NT2/D1 (cell line): ENCODE data around the gene CENPB.

Experiments used
- SUZ12 ChIP-seq: IDR thresholded peaks from 2 replicates; pipeline ENCODE4 v1.6.1; 2011; ENCODE audit not compliant: insufficient read length, insufficient read depth; ENCODE audit errors: extremely low read depth
- YY1 ChIP-seq: IDR thresholded peaks from 2 replicates; pipeline ENCODE4 v1.6.1; 2011; ENCODE audit not compliant: insufficient read length, insufficient read depth
- ZNF274 ChIP-seq: IDR thresholded peaks from 2 replicates; pipeline ENCODE4 v1.6.1; 2011; ENCODE audit warnings: mild to moderate bottlenecking, low read depth, low read length

DNA sequence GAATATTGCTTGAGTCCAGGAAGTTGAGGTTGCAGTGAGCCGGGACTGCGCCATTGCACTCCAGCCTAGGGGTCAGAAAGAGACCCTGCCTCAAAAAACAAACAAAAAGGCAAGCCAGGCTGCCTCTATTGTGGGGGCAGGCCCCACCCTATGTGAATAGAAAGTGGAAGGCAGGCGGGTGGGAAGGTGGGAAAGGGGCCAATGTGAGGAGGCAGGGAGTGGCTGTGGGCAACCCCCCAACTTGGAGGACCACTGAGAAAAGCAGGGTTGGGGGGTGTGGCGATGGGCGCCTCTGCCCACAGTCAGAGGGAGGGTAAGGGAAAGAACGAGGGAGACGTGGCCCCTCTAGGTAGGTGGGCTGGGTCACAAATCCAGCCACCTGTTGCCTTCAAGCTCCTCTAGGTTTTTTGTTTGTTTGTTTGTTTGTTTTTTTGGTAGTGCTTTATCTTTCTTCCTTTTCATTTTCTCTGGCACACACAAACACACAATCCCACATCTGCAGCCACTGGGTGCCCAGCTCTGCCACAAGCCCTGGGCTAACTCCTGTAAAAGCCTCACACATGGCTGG lies 28.5 kb upstream of the CENPB start:
- TF ChIP-seq YY1 (no peak), ZNF274 (no peak), SUZ12 (no peak)
